ENCODE results near the gene SRBD1.

The SRBD1 gene

DNA sequence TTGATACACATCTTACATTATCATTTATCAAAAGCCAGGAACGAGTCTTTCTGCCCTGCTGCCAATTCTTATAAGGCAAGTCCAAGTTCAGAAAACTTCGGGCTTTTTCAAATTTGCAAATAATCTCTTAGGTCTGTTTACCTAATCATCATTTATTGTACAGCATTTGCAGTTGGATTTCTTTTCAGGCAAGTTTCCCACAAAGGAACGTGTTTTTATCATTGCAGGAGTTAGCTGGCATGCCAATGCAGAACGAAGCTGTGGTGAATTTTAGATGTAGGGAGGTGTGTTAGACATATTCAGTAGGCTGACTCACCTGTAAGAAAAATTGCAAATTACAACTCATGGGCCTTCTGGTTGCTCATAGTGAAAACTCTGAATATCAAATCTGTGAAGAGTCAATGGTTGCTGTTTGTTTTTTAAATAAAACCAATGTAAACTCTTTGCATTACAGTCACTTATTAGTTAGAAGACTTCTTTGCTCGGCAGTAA is 209.6 kb downstream of the SRBD1 start:
- TF ChIP-seq, protein P1, sequence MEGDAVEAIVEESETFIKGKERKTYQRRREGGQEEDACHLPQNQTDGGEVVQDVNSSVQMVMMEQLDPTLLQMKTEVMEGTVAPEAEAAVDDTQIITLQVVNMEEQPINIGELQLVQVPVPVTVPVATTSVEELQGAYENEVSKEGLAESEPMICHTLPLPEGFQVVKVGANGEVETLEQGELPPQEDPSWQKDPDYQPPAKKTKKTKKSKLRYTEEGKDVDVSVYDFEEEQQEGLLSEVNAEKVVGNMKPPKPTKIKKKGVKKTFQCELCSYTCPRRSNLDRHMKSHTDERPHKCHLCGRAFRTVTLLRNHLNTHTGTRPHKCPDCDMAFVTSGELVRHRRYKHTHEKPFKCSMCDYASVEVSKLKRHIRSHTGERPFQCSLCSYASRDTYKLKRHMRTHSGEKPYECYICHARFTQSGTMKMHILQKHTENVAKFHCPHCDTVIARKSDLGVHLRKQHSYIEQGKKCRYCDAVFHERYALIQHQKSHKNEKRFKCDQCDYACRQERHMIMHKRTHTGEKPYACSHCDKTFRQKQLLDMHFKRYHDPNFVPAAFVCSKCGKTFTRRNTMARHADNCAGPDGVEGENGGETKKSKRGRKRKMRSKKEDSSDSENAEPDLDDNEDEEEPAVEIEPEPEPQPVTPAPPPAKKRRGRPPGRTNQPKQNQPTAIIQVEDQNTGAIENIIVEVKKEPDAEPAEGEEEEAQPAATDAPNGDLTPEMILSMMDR (conservative IDR thresholded peaks at IDR 0.05; ENCODE audit: low read depth, low read length) = no peak
- no peak overlapping the region for H3K4me3 ChIP-seq (ENCODE audit: low read depth, low read length)
- no peak for DNase-seq (ENCODE audit: low read depth)

DNA sequence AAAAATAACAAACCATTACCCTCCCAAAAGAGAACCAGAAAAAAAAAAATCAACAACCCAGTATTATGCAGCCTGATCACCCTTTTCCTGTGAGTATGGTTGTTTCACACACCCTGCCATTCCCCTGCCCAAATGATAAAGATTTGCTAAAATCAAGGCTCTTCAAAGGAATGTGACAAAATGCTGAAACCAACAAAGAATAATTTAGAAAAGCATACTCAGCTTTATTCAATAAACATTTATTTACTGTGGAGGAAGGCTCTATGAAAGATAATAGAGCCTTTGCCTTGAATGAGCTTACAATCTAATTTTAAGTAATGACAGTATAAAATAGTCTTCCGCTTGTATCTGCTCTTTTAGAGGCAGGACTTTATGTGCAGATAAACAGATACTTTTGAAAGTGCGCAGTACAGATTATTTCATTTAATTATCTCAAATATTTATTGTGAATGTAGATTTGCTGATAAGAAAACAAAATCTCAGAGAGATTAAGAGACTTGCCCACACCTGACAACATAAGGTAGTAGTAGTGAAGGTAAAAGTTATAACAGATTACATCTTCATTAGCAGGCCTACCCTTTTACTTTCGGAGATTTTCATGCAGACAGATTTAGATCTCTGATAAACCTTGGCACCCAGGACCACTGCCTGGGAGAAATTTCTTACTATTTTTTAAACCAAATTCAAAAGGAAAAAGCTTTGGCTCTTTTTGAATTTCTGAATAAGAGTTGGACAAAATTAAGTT is 211.9 kb downstream of the SRBD1 start:
- H3K4me3 ChIP-seq (ENCODE audit: low read depth, low read length) = no peak overlapping the region
- TF ChIP-seq, protein P1 (conservative IDR thresholded peaks at IDR 0.05; ENCODE audit: low read depth, low read length) = no peak
- no peak for DNase-seq (ENCODE audit: low read depth)

DNA sequence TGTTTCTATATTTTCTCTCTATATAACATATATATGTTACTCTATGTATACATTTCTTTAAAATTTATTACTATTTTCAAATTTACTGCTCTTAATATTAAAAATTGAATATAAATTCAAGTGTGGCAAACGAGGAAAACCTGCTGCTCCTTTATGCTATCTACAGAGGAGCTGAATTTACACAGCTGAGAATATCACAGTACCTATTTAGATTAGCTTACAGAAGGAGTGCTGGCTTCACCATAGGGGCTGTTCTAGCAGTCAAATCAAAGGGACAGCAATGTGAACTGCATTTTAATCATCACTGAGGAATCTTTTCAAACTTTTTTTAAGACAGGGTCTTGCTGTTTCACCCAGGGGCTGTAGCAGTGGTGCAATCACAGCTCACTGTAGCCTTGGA is 213.8 kb downstream of the SRBD1 start:
- H3K4me3 ChIP-seq (ENCODE audit: low read depth, low read length) = no peak overlapping the region
- DNase-seq (ENCODE audit: low read depth) = no peak
- TF ChIP-seq, protein P1 (conservative IDR thresholded peaks at IDR 0.05; ENCODE audit: low read depth, low read length) = no peak

DNA sequence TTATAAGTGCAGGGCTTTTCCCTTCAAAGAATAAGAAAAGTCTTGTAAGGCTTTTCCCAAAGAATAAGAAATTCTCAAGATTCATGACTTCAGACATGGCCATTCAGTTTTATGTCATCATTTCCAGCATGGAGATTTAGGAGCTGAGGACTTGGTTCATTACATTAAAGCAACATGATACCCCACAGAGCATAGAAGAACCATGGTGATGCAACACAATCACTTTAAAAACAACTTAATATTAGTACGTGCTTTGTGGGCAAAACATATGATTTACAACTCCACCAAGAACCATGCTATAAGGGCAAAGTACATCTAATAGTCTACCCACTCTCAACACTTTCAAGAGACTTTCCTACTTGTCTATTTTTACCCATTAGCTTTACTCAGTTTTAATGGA is 214.4 kb downstream of the SRBD1 start:
- peak; percentile 51 for DNase-seq (ENCODE audit: low read depth)
- TF ChIP-seq, protein P1 (conservative IDR thresholded peaks at IDR 0.05; ENCODE audit: low read depth, low read length) = no peak
- no peak overlapping the region for H3K4me3 ChIP-seq (ENCODE audit: low read depth, low read length)

DNA sequence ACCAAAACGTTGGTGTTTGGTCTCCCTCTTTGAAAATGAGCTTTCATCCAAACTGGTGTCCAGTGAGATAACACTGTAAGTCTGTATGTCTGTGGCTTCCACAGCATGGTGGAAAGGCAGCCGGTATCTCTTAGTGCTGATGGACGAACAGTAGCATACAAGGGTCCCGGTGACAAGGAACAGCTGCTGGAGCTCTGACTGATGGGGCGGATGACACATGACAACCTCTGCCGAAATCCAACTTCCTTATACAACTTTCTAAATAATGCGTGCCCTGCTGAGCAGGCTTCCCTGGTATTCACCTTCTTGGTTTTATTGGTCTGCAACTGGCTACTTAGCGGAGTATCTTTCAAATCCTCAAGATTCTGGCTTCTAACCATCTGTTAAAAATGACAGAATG is 216.2 kb downstream of the SRBD1 start:
- no peak for DNase-seq (ENCODE audit: low read depth)
- H3K4me3 ChIP-seq (ENCODE audit: low read depth, low read length) = no peak overlapping the region
- TF ChIP-seq, protein P1 (conservative IDR thresholded peaks at IDR 0.05; ENCODE audit: low read depth, low read length) = no peak

DNA sequence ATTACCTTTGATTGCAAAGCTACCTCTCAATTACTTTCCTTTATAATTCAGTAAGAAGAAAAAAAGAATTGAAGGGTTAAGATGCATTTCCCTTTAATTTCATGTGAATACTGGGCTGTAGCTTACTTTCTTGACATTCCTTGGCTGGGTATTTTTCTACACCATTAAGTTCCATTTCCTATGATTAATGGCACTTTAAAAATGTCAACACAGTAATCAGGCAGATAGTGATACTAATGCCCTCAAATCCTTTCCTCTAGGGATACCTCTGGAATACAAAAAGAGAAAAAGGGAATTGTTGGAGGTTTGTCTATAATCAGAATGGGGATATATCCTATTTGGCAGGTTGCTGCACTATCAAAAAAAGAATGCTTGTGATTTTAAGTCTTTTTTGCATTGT is 216.9 kb downstream of the SRBD1 start:
- DNase-seq (ENCODE audit: low read depth) = no peak
- no peak overlapping the region for H3K4me3 ChIP-seq (ENCODE audit: low read depth, low read length)
- TF ChIP-seq, protein P1 (conservative IDR thresholded peaks at IDR 0.05; ENCODE audit: low read depth, low read length) = no peak

DNA sequence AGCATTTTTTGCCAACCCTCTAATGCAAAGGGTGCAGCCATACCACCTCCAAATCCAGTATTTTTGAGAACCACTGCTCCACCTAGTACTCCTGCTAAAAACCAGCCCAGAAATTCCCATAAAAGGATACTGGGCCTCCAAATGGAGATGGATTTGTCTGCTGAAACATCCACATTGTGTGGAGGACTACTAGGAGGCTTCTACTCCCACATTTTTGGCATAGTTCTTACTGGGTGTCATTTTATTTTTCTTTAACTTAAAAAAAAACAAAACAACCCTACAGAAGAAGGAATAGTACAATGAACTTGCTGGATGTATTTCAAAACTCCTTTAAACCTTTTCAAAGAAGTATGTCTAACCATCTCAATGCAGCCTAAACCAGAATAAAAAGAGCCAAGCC is 219.2 kb downstream of the SRBD1 start:
- TF ChIP-seq, protein P1 (conservative IDR thresholded peaks at IDR 0.05; ENCODE audit: low read depth, low read length) = no peak
- no peak overlapping the region for H3K4me3 ChIP-seq (ENCODE audit: low read depth, low read length)
- DNase-seq (ENCODE audit: low read depth) = peak; percentile 42
